Astrocyte (in vitro differentiated cells and primary cell): ENCODE results near the gene WDR12.

Experiments used
- CTCF ChIP-seq: IDR thresholded peaks from 2 replicates; pipeline ENCODE4 v1.5.1; 2011; ENCODE audit warnings: low read depth, mild to moderate bottlenecking, inconsistent platforms, low read length, moderate library complexity; ENCODE audit not compliant: insufficient read depth
- EZH2 ChIP-seq: IDR thresholded peaks from 2 replicates; pipeline ENCODE4 v1.6.1; 2012; ENCODE audit warnings: mild to moderate bottlenecking, low read length, inconsistent platforms; ENCODE audit not compliant: insufficient read depth

GRCh38 chr2:202877699-202878098 is 33.8 kb downstream of the WDR12 start:
- TF ChIP-seq CTCF (no peak), EZH2 (no peak)
